Measurements from ENCODE around the gene ITPR2.
"Not testable (repeated sequence)": the region's sequence is repeated elsewhere in the genome, so short reads cannot be mapped to it uniquely, and the experiment has no call there.

ITPR2 gene

DNA sequence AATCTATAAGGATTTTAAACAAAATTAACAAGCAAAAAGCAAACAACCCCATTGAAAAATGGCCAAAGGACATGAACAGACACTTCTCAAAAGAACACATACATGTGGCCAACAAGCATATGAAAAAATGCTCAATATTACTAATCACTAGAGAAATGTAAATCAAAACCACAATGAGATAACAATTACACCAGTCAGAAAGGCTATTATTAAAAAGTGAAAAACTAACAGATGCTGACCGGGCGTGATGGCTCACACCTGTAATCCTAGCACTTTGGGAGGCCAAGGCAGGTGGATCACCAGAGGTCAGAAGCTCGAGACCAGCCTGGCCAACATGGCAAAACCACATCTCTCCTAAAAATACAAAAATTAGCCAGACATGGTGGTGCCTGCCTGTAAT lies 315.7 kb downstream of the ITPR2 start:
- not testable (repeated sequence) for DNase-seq (ENCODE audit: low read depth)

DNA sequence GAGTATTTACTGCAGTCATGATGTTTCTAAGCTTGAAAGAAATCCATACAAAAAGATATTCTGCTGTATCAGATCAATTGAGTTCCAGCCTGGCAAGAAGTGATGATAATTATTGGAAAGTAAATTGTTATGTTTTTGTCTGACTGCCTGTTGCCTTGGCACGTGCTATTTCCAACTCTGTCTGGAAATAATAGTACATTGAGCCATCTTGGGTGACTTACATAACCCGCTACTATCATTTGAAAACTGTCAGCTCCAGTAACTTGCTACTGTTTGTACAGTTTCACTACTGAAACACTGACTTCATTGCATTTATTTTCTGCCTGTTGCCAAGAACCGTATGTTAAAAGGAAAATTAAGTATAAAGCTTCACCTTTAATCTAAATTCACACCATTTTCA lies 318.6 kb downstream of the ITPR2 start:
- no peak for DNase-seq (ENCODE audit: low read depth)

DNA sequence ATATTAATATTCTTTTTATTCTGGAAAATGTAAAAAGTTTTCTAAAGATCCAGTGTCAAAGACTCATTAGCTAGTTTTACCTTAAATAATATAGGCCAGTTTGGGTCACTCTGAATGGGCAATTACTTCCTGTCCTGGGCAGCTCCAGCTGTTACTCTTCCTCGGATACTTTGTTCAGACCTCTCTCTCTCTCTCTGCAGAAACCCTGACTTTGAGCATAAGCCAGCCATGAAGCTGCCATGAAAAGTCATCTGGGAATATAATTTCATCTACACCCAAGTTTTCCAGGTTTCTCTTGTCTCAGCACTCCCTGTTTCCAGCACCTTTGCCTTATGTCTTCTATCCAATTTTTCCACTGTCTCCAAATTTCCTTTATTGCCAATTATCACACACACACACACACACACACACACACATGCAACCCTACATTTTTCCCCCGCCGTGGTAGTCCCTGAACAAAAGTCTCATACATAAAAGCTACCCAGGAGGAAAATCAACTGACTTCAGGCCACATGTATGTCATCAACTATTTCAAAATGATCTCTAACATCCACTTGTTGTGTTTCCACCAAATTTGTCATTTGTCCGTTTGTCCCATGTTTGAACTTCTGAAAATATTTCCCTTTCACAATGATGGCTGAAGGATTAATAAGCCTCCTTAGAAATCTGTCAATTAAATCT lies 319.5 kb downstream of the ITPR2 start:
- no peak for DNase-seq (ENCODE audit: low read depth)

DNA sequence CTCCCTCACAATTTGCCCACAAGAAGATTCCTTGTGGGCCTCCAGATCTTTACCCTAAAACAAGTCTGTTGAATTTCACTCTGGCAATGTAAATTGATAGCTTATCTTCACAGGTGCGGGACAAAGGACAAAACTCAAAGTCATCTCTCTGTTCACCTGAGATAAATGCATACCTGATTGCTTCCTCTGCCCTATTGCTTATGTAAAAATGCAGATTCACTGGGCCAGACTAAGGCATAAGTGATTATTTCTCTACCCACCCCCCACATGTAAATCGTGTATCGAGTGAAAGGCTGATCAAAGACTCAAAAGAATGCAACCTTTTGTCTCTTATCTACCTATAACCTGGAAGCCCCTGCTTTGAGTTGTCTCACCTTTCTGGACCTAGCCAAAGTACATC lies 320.8 kb downstream of the ITPR2 start:
- no peak for DNase-seq (ENCODE audit: low read depth)

- no peak for DNase-seq (ENCODE audit: low read depth)
These were observed 322.7 kb downstream of the ITPR2 start for GRCh38 chr12:26510354-26510674.

GRCh38 chr12:26507613-26508012 lies 325.4 kb downstream of the ITPR2 start:
- no peak for DNase-seq (ENCODE audit: low read depth)

DNA sequence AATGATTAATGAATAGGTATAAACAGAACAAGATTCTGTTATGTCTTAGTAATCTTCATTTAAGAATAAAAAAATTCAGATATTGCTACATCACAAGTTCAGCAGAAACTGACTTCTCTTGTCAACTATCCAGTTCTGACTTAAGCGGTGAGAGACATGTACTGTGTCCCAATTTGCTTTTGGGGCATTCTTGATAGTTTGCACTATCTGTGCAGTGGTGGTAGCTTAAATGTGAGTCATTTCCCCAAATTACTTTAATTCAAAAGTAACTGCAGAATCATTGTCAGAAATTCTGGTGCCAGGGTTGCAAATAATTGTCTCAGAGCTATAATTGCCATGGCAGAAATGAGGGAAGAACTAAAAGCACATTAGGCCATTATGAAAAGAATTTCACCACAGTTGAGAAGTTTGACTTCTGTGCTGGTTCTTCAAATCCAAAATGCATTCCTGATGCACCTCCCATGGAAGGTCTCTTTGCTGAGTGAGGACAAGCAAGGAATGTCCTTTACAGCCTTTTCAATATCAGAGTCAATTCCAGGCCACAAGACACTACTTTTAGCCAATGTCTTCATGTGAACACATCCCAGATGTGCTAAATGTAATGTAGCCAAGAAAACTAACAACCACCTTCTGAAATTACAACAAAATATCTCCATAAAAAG lies 332.9 kb downstream of the ITPR2 start:
- DNase-seq (ENCODE audit: low read depth): no peak

- no peak for DNase-seq (ENCODE audit: low read depth)
These were observed 336.8 kb downstream of the ITPR2 start for GRCh38 chr12:26496170-26496569.

DNA sequence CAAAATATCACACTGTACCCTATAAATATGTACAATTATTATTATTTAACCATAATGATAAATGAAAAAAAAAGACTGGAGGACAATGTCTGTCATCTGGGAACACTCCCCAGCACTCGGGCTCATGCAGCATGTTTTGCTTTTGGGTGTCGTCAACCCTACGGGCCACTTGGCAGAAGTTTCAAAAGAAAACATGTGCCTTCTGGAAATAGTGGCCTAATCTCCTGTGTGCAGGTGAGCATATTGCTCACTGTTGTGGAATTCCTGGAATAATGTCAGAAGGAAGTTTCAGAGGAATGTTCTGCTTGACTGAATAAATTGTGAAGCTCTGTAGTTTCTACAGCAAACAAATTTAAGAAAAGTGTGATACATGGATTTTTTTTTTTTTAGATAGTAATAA lies 339.3 kb downstream of the ITPR2 start:
- DNase-seq (ENCODE audit: low read depth): no peak

DNA sequence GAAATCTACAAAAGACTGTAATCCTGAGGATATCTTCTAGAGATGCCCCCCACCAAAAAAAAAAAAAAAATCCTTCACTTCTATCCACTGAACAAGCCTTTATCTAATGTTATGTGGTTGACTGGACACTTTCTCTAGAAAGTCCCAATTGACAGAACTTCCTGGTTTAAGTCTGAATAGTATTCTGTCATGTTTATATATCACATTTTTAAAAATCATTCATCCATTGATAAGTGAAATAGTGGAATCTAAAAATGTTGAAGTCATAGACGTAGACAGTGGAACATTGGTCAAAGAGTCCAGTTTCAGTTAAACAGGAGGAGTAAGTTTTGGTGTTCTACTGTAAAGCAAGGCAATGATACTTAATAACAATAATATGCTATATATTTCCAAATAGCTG lies 340.6 kb downstream of the ITPR2 start:
- DNase-seq (ENCODE audit: low read depth): no peak

- DNase-seq (ENCODE audit: low read depth): no peak
These were observed 343.1 kb downstream of the ITPR2 start for GRCh38 chr12:26489908-26490307.

DNA sequence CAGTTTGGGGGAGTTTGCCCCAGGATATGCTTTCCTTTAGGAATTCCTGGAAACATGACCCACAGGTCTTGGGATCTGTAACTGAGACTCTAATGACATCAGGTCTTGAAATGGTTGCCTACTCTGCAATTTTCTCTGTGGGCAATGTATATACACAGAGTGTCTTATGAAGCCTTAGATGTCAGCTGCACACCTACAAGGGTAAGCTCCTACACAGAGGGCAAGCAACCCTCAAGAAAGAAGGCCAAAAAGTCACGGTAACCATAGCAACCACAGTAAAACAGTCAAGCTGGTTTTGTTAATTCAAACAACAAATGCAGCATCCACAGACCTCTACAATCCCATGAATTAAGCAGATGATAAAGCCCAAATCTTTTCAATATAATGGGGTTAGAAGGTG lies 344.6 kb downstream of the ITPR2 start:
- no peak for DNase-seq (ENCODE audit: low read depth)

GRCh38 chr12:26473291-26473690 lies 359.7 kb downstream of the ITPR2 start:
- peak; percentile 8 for DNase-seq (ENCODE audit: low read depth)

DNA sequence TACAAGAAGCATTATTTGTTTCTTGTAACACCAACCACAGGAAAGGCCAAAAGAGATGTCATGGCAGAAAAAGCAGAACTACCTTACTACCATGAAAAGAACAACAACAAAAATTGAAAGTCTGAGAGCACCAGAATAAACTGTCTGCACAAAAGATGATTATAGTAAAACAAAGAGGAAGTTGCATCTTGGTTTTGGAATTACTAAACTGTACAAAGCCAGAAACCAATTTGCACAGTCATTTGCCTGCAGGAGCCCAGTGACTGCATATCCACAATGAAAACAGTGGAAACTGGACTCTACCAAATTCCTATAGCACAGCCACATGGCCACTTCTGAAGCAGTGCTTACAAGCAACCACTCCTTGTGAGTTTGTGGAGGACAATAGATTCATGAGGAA lies 361.4 kb downstream of the ITPR2 start:
- peak; percentile 5 for DNase-seq (ENCODE audit: low read depth)

DNA sequence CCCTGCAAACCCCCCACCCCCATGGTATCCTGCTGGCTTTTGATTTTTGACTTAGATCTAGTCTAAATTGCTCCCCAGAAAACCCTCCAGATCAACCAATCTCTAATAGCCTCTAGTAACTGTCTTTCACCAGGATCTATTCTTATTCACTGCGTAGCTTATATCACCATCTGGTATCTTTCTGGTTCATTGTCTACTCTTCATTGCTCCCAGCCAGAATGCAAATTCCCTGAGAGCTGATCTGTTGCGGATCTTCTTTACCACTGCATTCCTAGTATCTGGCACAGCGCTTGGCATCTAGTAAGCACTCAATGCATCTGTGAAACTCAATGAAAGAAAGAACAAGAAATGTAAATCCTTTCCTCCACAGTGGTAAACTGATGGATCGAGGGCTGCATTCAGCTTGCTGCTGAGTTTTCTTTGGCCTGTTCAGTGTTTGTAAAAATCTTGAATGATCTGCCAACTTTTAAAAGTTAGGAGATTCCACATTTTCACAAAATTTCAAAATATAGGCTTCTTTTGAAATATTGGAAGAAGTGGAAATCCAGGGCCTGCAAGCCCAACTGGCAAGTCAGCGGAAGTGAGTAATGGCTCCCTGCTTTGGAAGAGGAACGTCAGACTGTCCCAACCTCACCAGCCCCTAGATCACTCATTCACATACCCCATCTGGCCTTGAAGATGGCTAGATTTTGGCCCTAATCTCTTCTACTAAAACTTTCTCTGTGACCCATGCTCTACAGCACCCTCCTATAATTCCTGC lies 363.4 kb downstream of the ITPR2 start:
- DNase-seq (ENCODE audit: low read depth): no peak

DNA sequence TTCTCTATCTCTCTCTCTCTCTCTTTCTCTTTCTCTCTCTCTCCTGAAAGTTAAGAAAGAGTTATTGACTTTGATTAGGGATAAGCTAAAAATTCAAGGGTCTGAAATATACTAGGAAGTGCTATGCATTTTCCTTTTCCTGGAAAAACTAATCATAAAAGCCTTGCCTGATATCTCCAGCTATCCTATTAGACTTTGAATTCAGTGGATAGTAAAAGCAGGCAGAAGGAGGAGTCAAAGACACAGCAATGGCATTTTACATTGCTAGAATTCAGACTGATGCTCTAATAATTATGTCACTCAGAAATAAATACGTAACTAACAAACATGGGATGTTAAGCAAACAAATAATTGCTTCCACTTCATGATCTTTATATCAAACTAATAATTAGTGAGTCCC lies 365.6 kb downstream of the ITPR2 start:
- no peak for DNase-seq (ENCODE audit: low read depth)

DNA sequence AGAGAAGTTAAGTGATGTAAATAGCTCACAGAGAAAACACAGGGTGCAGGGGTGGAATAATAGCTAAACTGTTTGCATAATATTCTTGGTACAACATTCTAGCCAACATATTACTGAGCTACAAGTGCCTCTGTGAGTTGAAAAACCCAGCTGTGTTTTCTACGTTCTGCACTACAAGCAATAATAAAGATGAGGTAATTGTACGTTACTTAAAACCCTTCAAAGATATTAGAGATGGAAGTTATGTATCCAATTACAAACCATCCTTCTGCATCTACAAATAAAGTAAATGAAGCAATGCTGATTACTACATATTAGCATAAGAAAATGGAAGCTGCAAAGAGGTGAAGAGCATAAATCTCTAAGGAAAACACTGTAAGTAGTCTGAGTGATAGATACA lies 366.3 kb downstream of the ITPR2 start:
- no peak for DNase-seq (ENCODE audit: low read depth)

DNA sequence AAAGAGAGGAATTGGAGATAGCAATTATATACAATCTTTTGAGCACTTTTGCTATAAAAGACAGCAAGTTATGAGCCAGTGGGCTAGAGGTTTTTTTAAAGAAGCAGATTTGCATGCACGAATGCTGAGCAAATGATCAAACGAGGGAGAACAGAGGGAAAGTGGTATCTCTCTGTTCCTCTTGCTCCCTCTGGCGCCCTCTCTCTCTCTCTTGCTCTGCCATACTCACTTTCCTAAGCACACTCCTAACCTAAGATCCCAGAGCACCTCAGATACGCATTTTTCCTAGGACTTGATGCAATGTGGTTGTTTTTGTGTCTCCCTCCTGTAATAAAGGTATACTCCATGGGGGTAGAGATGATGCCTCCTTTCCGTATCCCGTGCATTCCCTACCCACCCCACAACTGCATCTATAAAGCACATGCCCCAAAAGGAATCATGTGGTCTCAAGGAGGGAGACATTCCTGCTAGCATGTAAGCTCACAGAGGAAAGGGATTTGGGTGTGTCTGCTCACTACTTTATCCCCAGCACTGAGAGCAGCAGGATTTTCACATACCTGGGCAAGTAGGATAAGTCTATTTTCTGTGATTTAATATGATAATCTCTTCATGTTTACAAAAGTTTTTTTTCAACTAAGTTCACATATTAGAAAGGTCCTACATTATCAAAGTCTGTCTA lies 367.4 kb downstream of the ITPR2 start:
- no peak for DNase-seq (ENCODE audit: low read depth)

DNA sequence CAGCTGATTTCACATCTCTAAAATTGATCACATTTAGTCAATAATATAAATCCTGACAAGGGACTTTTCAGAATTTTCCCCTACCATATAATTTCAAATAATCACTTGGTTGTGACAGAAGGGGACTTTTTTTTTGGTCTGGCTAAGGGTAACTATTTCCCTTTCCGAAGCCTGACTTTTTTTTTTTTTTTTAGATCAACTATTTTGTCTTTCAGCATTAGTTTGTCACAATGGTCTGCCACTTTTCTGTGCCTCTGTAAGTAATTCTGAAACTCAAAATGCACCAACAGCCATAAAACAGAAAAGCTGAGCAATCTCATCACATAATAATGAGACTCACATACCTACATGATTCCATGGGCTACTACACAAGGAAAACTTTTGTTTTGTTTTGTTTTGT lies 371.2 kb downstream of the ITPR2 start:
- no peak for DNase-seq (ENCODE audit: low read depth)

- no peak for DNase-seq (ENCODE audit: low read depth)
These were observed 372.6 kb downstream of the ITPR2 start for GRCh38 chr12:26460361-26460760.

GRCh38 chr12:26455936-26456574 lies 376.9 kb downstream of the ITPR2 start:
- DNase-seq (ENCODE audit: low read depth): peak; percentile 14

- no peak for DNase-seq (ENCODE audit: low read depth)
These were observed 379.7 kb downstream of the ITPR2 start for GRCh38 chr12:26453246-26453645.
